BLaER1 (cell line): ENCODE results near the gene MASP1.
"Not testable (repeated sequence)": the region's sequence is repeated elsewhere in the genome, so short reads cannot be mapped to it uniquely, and the experiment has no call there.

Experiments used
- H3K27ac ChIP-seq: shearing (Covaris generic); formaldehyde crosslinking; 2 replicates; pipeline ENCODE4 v1.8.1; 2022
- H3K27me3 ChIP-seq: shearing (Covaris generic); formaldehyde crosslinking; 2 replicates; pipeline ENCODE4 v1.8.1; 2022
- H3K36me3 ChIP-seq: shearing (Covaris generic); formaldehyde crosslinking; 2 replicates; pipeline ENCODE4 v1.8.1; 2022
- H3K4me1 ChIP-seq: shearing (Covaris generic); formaldehyde crosslinking; 2 replicates; pipeline ENCODE4 v1.8.1; 2022
- H3K4me2 ChIP-seq: shearing (Covaris generic); formaldehyde crosslinking; 2 replicates; pipeline ENCODE4 v1.8.1; 2022
- H3K4me3 ChIP-seq: shearing (Covaris generic); formaldehyde crosslinking; 2 replicates; pipeline ENCODE4 v1.8.1; 2022
- H3K9ac ChIP-seq: shearing (Covaris generic); formaldehyde crosslinking; 2 replicates; pipeline ENCODE4 v1.8.1; 2022
- H3K9me3 ChIP-seq: shearing (Covaris generic); formaldehyde crosslinking; 2 replicates; pipeline ENCODE4 v1.8.1; 2022
- H4K20me1 ChIP-seq: shearing (Covaris generic); formaldehyde crosslinking; 2 replicates; pipeline ENCODE4 v1.8.1; 2022
- Cebpa-rat ChIP-seq: shearing (Covaris generic); IDR thresholded peaks from 2 replicates; pipeline ENCODE4 v1.8.1; 2022

MASP1 gene

DNA sequence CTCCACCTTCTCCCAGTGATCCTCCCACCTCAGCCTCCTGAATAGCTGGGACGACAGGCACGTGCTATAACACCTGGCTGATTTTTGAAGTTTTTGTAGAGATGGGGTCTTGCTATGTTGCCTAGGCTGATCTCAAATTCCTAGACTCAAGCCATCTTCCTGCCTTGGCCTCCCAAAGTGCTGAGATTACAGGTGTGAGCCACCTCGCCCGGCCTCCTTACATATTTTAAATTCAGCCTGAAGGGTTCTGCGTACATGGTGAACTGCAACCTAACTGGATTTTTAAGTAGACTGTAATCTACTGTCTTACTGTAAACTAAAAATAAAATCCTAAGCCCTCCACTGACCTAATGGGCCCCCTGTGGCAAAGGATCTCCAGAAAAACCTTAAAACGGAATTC, 34.1 kb downstream of the MASP1 start:
- Histone ChIP-seq H3K27me3 (no peaks in the 10 kb centered on the region), H3K9me3 (no peaks in the 10 kb centered on the region), H3K27ac (no peak overlapping the region), H3K4me2 (no peak overlapping the region), H3K4me1 (peaks cover 8% of the 10 kb centered on the region; the same call in 1 of the 2 replicates), H3K4me3 (no peak overlapping the region), H3K36me3 (no peaks in the 10 kb centered on the region), H3K9ac (no peak overlapping the region), H4K20me1 (no peaks in the 10 kb centered on the region)
- no peak for TF ChIP-seq Cebpa-rat

DNA sequence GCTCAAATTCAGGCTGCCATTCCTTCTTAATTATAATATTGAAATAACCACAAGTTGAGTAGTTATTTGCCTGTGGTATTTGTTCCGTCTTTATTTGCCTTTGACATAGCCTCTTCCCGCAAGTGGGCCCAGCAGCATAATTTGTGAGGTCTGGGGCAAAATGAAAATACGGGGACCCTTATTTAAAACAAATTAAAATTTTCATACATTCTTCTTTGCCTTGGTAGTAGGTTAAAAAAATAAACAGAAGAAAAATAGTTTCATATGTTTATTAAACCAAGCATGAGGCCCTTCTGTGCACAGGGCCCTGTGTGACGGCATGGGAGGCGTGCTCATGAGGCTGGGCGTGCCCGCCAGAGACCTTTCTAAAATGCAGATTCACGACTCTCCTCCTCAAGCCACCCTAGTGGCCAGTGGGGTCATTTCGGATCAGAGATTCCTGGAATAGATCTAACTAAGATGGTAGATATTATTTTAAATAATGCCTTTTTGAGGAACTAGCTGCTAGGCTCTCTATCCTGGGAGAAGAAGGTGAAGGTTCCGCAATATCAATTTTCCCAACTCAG, 35.4 kb downstream of the MASP1 start:
- Histone ChIP-seq H3K4me2 (no peak overlapping the region), H3K4me3 (no peak overlapping the region), H3K36me3 (no peaks in the 10 kb centered on the region), H3K9me3 (no peaks in the 10 kb centered on the region), H3K9ac (no peak overlapping the region), H3K27ac (no peak overlapping the region), H4K20me1 (no peaks in the 10 kb centered on the region), H3K27me3 (no peaks in the 10 kb centered on the region), H3K4me1 (peaks cover 8% of the 10 kb centered on the region; the same call in 1 of the 2 replicates)
- no peak for TF ChIP-seq Cebpa-rat

DNA sequence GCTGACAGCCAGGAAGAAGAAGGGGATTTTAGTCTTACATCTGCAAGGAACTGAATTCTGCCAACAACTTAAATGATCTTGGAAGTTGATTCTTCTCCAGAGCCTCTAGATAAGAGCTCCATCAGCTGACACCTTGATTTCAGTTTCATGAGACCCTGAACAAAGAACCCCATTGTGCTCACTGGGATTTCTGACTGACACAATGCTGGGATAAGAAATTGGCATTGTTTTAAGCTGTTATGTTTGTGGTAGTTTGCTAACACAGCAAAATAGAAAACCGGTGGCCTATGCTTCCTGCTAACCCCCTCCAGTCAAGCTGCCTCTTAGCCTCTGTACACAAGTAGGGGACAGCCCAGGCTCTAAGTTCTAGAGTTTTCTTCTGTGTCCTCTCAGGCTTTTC, 36.2 kb downstream of the MASP1 start:
- Histone ChIP-seq H3K27ac (no peak overlapping the region), H3K9ac (no peak overlapping the region), H3K36me3 (no peaks in the 10 kb centered on the region), H3K27me3 (no peaks in the 10 kb centered on the region), H3K4me1 (peaks cover 8% of the 10 kb centered on the region; the same call in 1 of the 2 replicates), H4K20me1 (no peaks in the 10 kb centered on the region), H3K9me3 (no peaks in the 10 kb centered on the region), H3K4me2 (peak overlapping the region; percentile 24), H3K4me3 (no peak overlapping the region)
- TF ChIP-seq Cebpa-rat: no peak

DNA sequence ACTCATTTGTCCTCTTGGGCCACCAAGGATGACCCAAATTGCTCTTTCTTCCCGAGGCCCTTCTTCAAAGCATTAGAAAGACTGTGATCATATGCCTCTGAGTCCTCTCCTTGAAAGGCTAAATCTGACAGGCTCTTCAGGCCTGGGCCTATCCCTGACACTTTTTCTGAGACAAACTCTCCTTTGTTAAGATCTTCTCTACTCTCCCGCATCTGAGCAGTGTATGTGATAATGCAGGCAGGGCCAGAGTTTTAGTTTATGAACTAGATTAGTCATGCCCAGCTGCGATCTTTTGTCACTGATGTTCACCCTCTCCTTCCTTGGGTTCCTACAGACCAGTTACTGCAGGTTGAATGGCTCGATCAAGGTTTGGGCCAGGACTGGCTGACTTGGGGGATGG, 39.2 kb downstream of the MASP1 start:
- no peak overlapping the region for H3K4me3 ChIP-seq
- H3K9ac ChIP-seq: no peak overlapping the region
- no peak overlapping the region for H3K27ac ChIP-seq
- no peak for TF ChIP-seq Cebpa-rat
- peaks cover 20% of the 10 kb centered on the region for H3K4me1 ChIP-seq
- H3K4me2 ChIP-seq: no peak overlapping the region
- no peaks in the 10 kb centered on the region for H4K20me1 ChIP-seq
- H3K9me3 ChIP-seq: no peaks in the 10 kb centered on the region
- H3K36me3 ChIP-seq: no peaks in the 10 kb centered on the region
- H3K27me3 ChIP-seq: no peaks in the 10 kb centered on the region

DNA sequence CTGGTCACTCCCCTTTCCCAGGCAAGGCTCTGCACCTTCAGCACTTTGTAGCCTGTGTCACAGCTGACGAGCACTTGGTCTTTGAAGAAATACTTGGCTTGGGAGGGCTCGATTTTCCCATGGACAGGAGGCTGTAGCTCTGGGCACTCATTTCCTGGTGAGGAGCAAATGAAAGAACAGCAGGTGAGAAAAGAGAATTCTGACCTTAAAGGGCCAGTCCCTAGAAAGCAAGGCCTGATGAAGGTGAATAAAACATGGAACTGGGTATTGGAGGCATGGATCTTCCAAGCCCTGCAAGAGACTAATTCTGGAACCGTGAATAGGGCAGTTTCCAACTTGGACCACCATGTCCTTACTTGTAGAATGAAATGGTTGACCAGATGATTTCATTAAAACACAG, 39.9 kb downstream of the MASP1 start:
- Histone ChIP-seq H3K4me1 (peaks cover 26% of the 10 kb centered on the region), H3K27ac (no peak overlapping the region), H3K9ac (no peak overlapping the region), H3K4me3 (no peak overlapping the region), H3K36me3 (no peaks in the 10 kb centered on the region), H4K20me1 (no peaks in the 10 kb centered on the region), H3K4me2 (no peak overlapping the region), H3K27me3 (no peaks in the 10 kb centered on the region), H3K9me3 (no peaks in the 10 kb centered on the region)
- no peak for TF ChIP-seq Cebpa-rat

DNA sequence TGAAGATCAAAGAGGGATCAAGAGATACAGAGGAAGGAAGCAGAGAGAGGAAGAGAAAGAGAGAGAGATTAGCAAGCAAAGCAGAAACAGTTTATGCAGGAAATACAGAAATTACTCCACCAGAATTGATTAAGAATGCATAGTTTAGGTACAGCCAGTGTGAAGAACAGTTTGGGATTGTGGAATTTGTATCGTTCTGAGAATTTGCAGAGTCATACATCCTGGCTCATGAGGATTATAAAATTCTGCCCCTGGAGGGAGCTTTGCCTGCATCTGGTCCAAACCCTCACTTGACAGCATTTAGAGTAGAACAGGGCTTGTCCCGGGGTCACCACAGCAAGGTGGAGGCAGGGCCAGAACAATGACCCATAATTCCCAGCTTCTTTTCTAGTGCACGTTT, 44.1 kb downstream of the MASP1 start:
- Histone ChIP-seq H4K20me1 (no peaks in the 10 kb centered on the region), H3K9ac (no peak overlapping the region), H3K4me1 (peaks cover 19% of the 10 kb centered on the region), H3K4me2 (peak overlapping the region; percentile 51), H3K36me3 (no peaks in the 10 kb centered on the region), H3K27ac (peak overlapping the region; percentile 49; the same call in 1 of the 2 replicates), H3K9me3 (no peaks in the 10 kb centered on the region), H3K27me3 (no peaks in the 10 kb centered on the region), H3K4me3 (no peak overlapping the region; the same call in 1 of the 2 replicates)
- TF ChIP-seq Cebpa-rat: no peak

DNA sequence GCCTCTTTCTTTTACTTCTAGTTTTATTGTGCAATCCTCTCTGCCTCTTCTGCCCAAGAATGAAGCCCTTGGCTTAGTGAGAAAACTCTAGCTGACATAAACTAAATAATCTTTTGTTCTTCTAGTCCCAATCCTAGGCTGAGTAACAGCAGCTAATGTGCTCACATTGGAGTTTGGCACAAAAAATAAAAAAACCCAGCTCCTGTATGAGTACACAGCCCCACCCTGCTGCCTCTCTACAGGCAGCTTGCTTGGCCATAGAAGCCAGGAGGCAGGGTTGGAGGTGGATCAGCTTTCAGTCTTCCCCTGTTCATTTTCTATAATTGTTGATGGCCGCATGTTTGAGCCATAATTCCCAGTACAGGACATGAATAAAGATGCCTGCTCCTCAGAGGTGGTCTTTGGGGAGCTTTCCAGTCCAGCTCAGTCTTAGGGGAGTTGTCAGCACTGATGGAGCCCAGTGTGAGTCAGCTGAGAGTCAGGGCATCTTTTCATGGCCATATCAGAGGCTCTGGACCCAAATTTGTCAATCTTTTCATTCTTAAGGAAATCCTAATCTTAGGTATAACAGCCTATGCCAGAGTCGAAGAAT, 47.5 kb downstream of the MASP1 start:
- TF ChIP-seq Cebpa-rat: no peak
- no peaks in the 10 kb centered on the region for H4K20me1 ChIP-seq
- H3K9ac ChIP-seq: no peak overlapping the region
- no peaks in the 10 kb centered on the region for H3K27me3 ChIP-seq
- H3K4me3 ChIP-seq: no peak overlapping the region
- no peak overlapping the region for H3K27ac ChIP-seq
- H3K9me3 ChIP-seq: peaks cover 10% of the 10 kb centered on the region
- H3K4me2 ChIP-seq: no peak overlapping the region
- H3K36me3 ChIP-seq: no peaks in the 10 kb centered on the region
- peaks cover 19% of the 10 kb centered on the region for H3K4me1 ChIP-seq

DNA sequence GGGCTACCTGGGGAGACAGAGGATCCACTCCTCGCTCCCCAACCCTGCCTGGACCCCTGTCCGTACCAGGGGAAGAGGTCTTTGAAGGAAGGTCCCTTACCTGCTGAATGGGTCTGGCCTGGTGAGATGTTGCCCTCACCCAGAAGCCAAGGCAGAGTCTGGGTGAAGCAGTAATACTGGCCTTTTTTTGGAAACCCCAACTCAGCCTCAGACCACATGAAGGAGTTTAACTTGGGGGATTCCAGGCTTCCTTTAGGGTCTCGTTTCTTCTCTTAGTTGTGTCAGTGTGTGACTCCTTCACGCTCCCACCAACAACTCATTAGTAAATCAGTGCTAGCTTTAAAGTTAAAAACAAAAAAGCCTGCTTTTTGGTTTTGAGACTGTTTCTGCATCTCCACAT, 48.6 kb downstream of the MASP1 start:
- Histone ChIP-seq H3K4me2 (no peak overlapping the region), H3K4me1 (peaks cover 13% of the 10 kb centered on the region), H3K27me3 (no peaks in the 10 kb centered on the region), H3K9me3 (peaks cover 10% of the 10 kb centered on the region), H4K20me1 (no peaks in the 10 kb centered on the region), H3K36me3 (no peaks in the 10 kb centered on the region), H3K27ac (no peak overlapping the region), H3K9ac (no peak overlapping the region), H3K4me3 (no peak overlapping the region)
- no peak for TF ChIP-seq Cebpa-rat

DNA sequence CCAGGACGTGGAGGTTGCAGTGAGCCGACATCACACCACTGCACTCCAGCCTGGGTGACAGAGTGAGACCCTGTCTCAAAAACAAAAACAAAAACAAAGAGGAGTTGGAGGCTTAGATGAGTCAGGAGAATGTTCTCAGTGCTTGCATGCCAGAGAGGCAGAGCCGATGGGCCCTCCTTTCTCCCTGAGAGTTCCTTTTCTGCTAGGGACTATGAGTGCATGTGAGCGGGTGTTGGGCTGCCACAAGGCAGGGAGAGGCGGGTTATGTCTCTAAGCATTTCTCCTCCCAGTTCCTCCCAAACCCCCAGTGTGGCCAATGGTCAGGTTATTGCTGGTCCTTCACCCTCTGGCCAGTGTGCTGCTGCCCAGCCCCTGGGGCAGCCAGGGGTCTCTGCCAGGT, 49.1 kb downstream of the MASP1 start:
- Histone ChIP-seq H3K9ac (no peak overlapping the region), H4K20me1 (no peaks in the 10 kb centered on the region), H3K4me3 (no peak overlapping the region), H3K4me2 (no peak overlapping the region), H3K9me3 (peaks cover 10% of the 10 kb centered on the region), H3K36me3 (no peaks in the 10 kb centered on the region), H3K4me1 (peaks cover 8% of the 10 kb centered on the region), H3K27ac (no peak overlapping the region), H3K27me3 (no peaks in the 10 kb centered on the region)
- no peak for TF ChIP-seq Cebpa-rat

DNA sequence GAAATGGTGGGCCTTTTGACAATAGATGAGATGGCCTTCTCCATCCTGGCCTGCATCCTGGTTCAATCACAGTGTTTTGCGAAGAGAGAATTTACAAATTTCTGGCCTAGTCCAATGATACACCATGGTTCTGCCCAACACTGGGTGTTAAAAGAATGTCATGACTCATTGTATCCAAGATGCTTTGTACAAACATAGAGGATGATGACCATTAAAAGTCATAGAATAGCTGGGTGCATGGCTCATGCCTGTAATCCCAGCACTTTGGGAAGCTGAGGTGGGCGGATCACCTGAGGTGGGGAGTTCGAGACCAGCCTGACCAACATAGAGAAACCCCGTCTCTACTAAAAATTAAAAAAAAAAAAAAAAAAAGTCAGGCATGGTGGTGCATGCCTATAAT, 52.7 kb downstream of the MASP1 start:
- H3K9ac ChIP-seq, H3K27ac ChIP-seq, H3K4me1 ChIP-seq, H3K4me2 ChIP-seq, H3K4me3 ChIP-seq, H3K27me3 ChIP-seq, H3K36me3 ChIP-seq, H4K20me1 ChIP-seq: not testable (repeated sequence)
- H3K9me3 ChIP-seq: peaks cover 10% of the 10 kb centered on the region

DNA sequence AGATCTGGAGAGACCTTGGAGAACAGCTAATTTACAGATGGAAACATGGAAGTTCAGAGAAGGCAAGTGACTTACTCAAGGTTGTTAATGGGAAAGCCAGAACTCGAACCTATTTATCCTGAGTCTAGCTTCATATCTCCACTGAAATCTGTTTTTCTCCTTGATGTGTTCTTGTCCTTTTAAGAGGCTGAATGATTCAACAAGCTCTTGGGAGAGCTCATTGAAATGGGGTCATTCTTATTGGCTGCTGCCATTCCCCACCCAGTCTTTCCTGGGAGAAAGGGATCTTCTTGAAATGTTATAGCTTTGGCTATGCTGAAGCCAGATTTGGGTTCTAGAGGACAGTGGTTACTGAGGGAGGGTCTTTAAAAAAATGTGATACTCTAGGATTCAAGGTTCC, 53.3 kb downstream of the MASP1 start:
- Histone ChIP-seq H3K36me3 (no peaks in the 10 kb centered on the region), H4K20me1 (no peaks in the 10 kb centered on the region), H3K9ac (no peak overlapping the region), H3K9me3 (peaks cover 10% of the 10 kb centered on the region), H3K27me3 (no peaks in the 10 kb centered on the region), H3K27ac (no peak overlapping the region), H3K4me1 (no peaks in the 10 kb centered on the region), H3K4me3 (no peak overlapping the region), H3K4me2 (no peak overlapping the region)
- no peak for TF ChIP-seq Cebpa-rat
